Mucosa of rectum (tissue), 2 donors: ENCODE measurements around the gene ZNF790.

Experiments used
- H3K27ac ChIP-seq, 2 donors: one replicate each; pipeline ENCODE4 v1.7.0; 2013; ENCODE audit warnings: inconsistent platforms in 2 of 2, low read depth in 2 of 2, low read length in 2 of 2
- H3K27me3 ChIP-seq, 2 donors: one replicate each; pipeline ENCODE4 v1.7.0; 2013; ENCODE audit warnings: low read length in 2 of 2; ENCODE audit not compliant: control insufficient read depth in 2 of 2, insufficient read depth in 2 of 2
- H3K36me3 ChIP-seq, 2 donors: one replicate each; pipeline ENCODE4 v1.7.0; 2013; ENCODE audit warnings: low read length in 2 of 2; ENCODE audit not compliant: control insufficient read depth in 2 of 2, insufficient read depth in 2 of 2
- H3K4me1 ChIP-seq, 2 donors: one replicate each; pipeline ENCODE4 v1.7.0; 2013; ENCODE audit warnings: low read length in 2 of 2, mild to moderate bottlenecking in 1 of 2; ENCODE audit not compliant: control insufficient read depth in 2 of 2, insufficient read depth in 2 of 2
- H3K4me3 ChIP-seq, 2 donors: one replicate each; pipeline ENCODE4 v1.7.0; 2013; ENCODE audit warnings: low read length in 2 of 2
- H3K9ac ChIP-seq, 2 donors: one replicate each; pipeline ENCODE4 v1.7.0; 2013; ENCODE audit warnings: low read length in 2 of 2, low read depth in 1 of 2, mild to moderate bottlenecking in 1 of 2
- H3K9me3 ChIP-seq, 2 donors: one replicate each; pipeline ENCODE4 v1.7.0; 2013; ENCODE audit warnings: low read length in 2 of 2; ENCODE audit not compliant: control insufficient read depth in 2 of 2
- donor health status: healthy.
- donor health status: Normal muscosa, but diverticular disease.

Gene ZNF790

GRCh38 chr19:36837906-36838783, at the start of gene ZNF790:
TSS of gene ZNF790 (minus strand) at chr19:36838387. CDS start at chr19:36825619, 12,768 bp downstream.
- H3K9me3 ChIP-seq = peaks cover 9 to 24% of the 10 kb centered on the region in 2 donors
- peak within 1 kb of the TSS; percentile 84 to 95 for H3K27ac ChIP-seq
- H3K4me3 ChIP-seq = peak within 1 kb of the TSS; percentile 84 to 96
- H3K27me3 ChIP-seq = no peaks in the 10 kb centered on the region
- H3K36me3 ChIP-seq = peaks cover 9% of the 10 kb centered on the region in 2 donors
- H3K4me1 ChIP-seq = peaks cover 11 to 13% of the 10 kb centered on the region in 2 donors
- H3K9ac ChIP-seq = peak within 1 kb of the TSS; percentile 77 to 91

DNA sequence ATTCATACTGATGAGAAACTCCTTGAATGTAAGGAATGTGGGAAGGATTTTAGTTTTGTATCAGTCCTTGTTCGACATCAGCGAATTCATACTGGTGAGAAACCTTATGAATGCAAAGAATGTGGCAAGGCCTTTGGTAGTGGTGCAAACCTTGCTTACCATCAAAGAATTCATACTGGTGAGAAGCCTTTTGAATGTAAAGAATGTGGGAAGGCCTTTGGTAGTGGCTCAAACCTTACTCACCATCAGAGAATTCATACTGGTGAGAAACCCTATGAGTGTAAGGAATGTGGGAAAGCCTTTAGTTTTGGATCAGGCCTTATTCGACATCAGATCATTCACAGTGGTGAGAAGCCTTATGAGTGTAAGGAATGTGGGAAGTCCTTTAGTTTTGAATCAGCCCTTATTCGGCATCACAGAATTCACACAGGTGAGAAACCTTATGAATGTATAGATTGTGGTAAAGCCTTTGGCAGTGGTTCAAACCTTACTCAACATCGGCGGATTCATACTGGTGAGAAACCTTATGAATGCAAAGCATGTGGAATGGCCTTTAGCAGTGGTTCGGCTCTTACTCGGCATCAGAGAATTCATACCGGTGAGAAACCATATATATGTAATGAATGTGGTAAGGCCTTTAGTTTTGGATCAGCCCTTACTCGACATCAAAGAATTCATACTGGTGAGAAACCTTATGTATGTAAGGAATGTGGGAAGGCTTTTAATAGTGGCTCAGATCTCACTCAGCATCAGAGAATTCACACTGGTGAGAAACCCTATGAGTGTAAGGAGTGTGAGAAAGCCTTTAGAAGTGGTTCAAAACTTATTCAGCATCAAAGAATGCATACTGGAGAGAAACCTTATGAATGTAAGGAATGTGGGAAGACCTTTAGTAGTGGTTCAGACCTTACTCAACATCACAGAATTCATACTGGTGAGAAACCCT, 39.1 kb upstream of the ZNF790 start:
- Histone ChIP-seq H3K4me1 (no peaks in the 10 kb centered on the region), H3K4me3 (peak overlapping the region in 1 of 2 donors; percentile 26), H3K9ac (no peak overlapping the region), H3K9me3 (peaks cover 47 to 51% of the 10 kb centered on the region in 2 donors), H3K27me3 (no peaks in the 10 kb centered on the region), H3K36me3 (peaks cover 21 to 25% of the 10 kb centered on the region in 2 donors), H3K27ac (no peak overlapping the region)

- no peak overlapping the region for H3K9ac ChIP-seq
- peaks cover 5 to 11% of the 10 kb centered on the region in 2 donors for H3K36me3 ChIP-seq
- H3K4me1 ChIP-seq = peaks cover 5 to 10% of the 10 kb centered on the region in 2 donors
- no peaks in the 10 kb centered on the region for H3K27me3 ChIP-seq
- peaks cover 3 to 5% of the 10 kb centered on the region in 2 donors for H3K9me3 ChIP-seq
- no peak overlapping the region for H3K27ac ChIP-seq
- peak overlapping the region in 1 of 2 donors; percentile 86 for H3K4me3 ChIP-seq
These were observed 13.7 kb upstream of the ZNF790 start for GRCh38 chr19:36851898-36852297.

DNA sequence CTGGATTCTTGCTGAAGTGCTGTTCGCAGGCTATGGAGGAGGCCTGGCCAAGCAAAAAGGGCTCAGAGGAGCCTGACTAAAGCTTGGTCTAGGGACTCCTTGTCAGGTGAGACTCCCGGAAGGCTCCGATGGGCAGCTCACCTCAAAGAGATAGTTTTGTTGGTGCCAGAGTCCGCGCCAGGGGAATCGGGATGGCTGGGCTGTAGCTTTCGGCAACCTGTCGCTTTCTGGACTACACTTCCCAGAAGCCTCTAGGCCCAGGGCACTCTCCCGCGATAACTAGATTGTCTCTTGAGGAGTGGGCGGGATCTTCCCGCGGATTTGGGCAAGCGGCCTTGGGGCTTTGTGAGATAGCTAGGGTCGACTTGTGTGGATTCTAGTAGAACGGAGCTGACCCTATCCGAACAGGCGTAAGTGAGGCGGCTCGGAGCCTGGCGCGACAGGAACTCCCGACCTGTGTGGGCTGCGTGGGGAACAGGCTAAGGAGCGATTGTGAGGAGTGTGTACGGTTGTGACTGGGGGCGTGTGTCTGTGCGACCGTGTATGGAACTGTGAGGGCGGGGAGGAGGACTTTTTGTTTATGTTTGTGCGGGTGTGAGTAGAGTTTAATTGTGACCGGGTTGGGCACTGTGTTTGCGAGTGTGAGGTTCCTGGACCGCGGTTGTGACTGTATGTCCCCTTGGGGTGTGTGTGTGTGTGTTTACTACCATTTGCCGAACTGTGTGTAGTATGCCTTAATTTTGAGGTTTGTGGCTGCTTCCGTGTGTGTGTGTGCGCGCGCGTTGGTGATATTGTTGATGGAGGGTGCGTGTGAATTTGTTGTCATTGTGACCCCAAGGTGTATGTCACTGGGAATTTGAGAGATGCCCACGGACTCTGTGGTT, 12.6 kb upstream of the ZNF790 start, which contains the start of gene ZNF345:
TSS of gene ZNF345 (plus strand) at position 318 of the 884 bp plus-strand sequence. CDS start 25,955 bp downstream, outside the sequence.
- no peaks in the 10 kb centered on the region for H3K27me3 ChIP-seq
- H3K9me3 ChIP-seq = peaks cover 3 to 4% of the 10 kb centered on the region in 2 donors
- peak within 1 kb of the TSS; percentile 70 to 87 for H3K9ac ChIP-seq

GRCh38 chr19:36849701-36850558, 11.7 kb upstream of the ZNF790 start:
- Histone ChIP-seq H3K9ac (peak overlapping the region; percentile 70 to 87), H3K27ac (peak overlapping the region; percentile 83 to 89), H3K9me3 (peaks cover 0 to 3% of the 10 kb centered on the region in 2 donors), H3K36me3 (peaks cover 6 to 7% of the 10 kb centered on the region in 2 donors), H3K4me3 (peak overlapping the region; percentile 82 to 86), H3K27me3 (no peaks in the 10 kb centered on the region), H3K4me1 (peaks cover 5 to 10% of the 10 kb centered on the region in 2 donors)

More for the DNA sequence above, 12.6 kb upstream of the ZNF790 start, which contains the start of gene ZNF345:
- Histone ChIP-seq H3K36me3 (peaks cover 7% of the 10 kb centered on the region in 2 donors), H3K27ac (peak within 1 kb of the TSS; percentile 83 to 89), H3K4me3 (peak within 1 kb of the TSS; percentile 82 to 86), H3K4me1 (peaks cover 5 to 10% of the 10 kb centered on the region in 2 donors)

DNA sequence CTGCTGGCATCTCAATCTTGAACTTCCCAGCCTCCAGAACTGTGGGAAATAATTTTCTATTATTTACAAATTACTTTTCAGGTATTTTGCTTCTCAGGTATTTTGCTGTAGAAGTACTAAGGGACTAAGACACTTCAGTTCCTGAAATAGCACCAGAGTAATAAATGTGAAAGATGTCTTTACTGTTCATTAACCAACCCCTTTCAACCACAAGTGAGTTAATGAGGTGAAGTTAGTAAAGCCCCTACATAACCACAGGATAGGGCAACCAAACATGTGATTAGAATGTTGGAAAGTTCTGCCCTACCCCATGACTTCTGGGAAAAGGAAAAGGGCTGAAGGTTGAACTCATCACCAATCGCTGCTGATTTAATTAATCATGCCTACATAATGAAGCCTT, 9.8 kb upstream of the ZNF790 start:
- H3K9me3 ChIP-seq = no peaks in the 10 kb centered on the region

DNA sequence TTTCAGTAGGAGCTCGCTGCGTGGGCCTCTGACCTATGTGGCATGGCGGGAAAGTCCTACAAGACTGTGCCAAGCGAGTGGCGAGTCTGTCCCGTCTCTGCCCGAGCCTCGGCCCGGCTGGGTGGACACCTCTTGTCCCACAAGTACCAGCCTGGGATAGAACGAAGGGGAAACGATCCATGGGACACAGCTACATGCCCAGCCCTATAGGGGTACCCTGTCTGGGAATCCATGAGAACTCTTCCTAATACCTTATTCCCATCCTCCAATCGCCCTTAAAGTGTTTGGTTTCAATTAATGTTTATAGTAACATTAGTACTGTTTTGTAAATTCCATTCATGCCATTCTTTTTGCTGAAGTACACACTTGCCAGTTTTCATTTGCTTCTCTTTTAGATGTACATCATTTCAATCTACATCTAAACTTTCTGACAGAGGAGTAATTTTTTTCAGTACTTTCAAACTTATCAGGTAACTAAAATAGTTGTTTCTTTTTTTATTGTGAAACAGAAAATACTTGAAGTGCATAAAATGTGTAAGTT, 667 bp upstream of the ZNF790 start:
- Histone ChIP-seq H3K9ac (peak overlapping the region; percentile 77 to 91), H3K27ac (peak overlapping the region in 1 of 2 donors; percentile 95)

More for the DNA sequence above, 9.8 kb upstream of the ZNF790 start:
- no peak overlapping the region for H3K9ac ChIP-seq
- peaks cover 5 to 10% of the 10 kb centered on the region in 2 donors for H3K4me1 ChIP-seq
- peaks cover 4% of the 10 kb centered on the region in 2 donors for H3K36me3 ChIP-seq
- no peak overlapping the region for H3K4me3 ChIP-seq
- H3K27me3 ChIP-seq = no peaks in the 10 kb centered on the region
- H3K27ac ChIP-seq = no peak overlapping the region

GRCh38 chr19:36837176-36837905, 846 bp downstream of the ZNF790 start:
- Histone ChIP-seq H3K27me3 (no peaks in the 10 kb centered on the region), H3K9me3 (peaks cover 12 to 24% of the 10 kb centered on the region in 2 donors), H3K4me3 (peak overlapping the region; percentile 84 to 96), H3K4me1 (peaks cover 11 to 13% of the 10 kb centered on the region in 2 donors), H3K9ac (peak overlapping the region; percentile 77 to 91), H3K27ac (peak overlapping the region; percentile 84 to 95), H3K36me3 (peaks cover 7 to 13% of the 10 kb centered on the region in 2 donors)

More for the DNA sequence above, 667 bp upstream of the ZNF790 start:
- Histone ChIP-seq H3K4me1 (peaks cover 11 to 13% of the 10 kb centered on the region in 2 donors), H3K4me3 (peak overlapping the region; percentile 84 to 96), H3K27me3 (no peaks in the 10 kb centered on the region), H3K9me3 (peaks cover 3 to 19% of the 10 kb centered on the region in 2 donors), H3K36me3 (peaks cover 5 to 12% of the 10 kb centered on the region in 2 donors)
